ENCODE measurements around the gene SHISAL1.

Gene SHISAL1

GRCh38 chr22:44273175-44273574 is 39.6 kb downstream of the SHISAL1 start:
- no peak for ATAC-seq
- Mint-ChIP-seq H3K27ac (no peak overlapping the region), H3K4me3 (no peak overlapping the region)

DNA sequence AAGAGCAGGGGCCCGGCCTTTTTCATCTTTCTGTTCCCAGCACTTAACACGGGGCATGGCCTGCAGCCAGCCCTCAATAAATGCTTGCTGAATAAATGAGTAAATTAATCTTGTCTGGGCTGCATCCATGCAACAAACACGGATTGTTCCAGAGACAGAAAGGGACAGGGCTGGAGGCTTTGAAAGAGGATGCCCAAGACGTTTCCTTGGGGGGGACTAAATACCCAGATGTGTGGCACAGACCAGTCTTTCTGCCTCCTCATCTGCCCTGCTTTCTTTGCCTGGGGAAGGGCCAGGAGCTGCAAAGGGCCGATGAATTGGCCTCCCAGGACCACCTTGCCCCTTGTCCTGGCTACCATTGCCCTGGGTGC is 40.4 kb downstream of the SHISAL1 start:
- Mint-ChIP-seq H3K4me3 (no peak overlapping the region), H3K9me3 (no peaks in the 10 kb centered on the region), H3K27ac (no peak overlapping the region), H3K4me1 (peaks cover 7% of the 10 kb centered on the region), H3K36me3 (no peaks in the 10 kb centered on the region), H3K27me3 (peaks cover 28% of the 10 kb centered on the region)
- no peak for ATAC-seq

More at GRCh38 chr22:44273175-44273574, 39.6 kb downstream of the SHISAL1 start:
- H3K9me3 Mint-ChIP-seq, result no peaks in the 10 kb centered on the region
- no peaks in the 10 kb centered on the region for H3K36me3 Mint-ChIP-seq
- peaks cover 7% of the 10 kb centered on the region for H3K4me1 Mint-ChIP-seq
- peaks cover 22% of the 10 kb centered on the region for H3K27me3 Mint-ChIP-seq

GRCh38 chr22:44271732-44272400 is 40.9 kb downstream of the SHISAL1 start:
- Mint-ChIP-seq H3K36me3 (no peaks in the 10 kb centered on the region), H3K4me3 (no peak overlapping the region), H3K4me1 (peaks cover 7% of the 10 kb centered on the region), H3K9me3 (no peaks in the 10 kb centered on the region), H3K27me3 (peaks cover 25% of the 10 kb centered on the region), H3K27ac (no peak overlapping the region)
- no peak for ATAC-seq

GRCh38 chr22:44271010-44271500 is 41.7 kb downstream of the SHISAL1 start:
- H3K27ac Mint-ChIP-seq, result no peak overlapping the region

GRCh38 chr22:44270556-44270880 is 42.2 kb downstream of the SHISAL1 start:
- H3K36me3 Mint-ChIP-seq, result no peaks in the 10 kb centered on the region
- H3K4me1 Mint-ChIP-seq, result peaks cover 7% of the 10 kb centered on the region
- H3K27ac Mint-ChIP-seq, result no peak overlapping the region
- H3K27me3 Mint-ChIP-seq, result peaks cover 22% of the 10 kb centered on the region
- no peaks in the 10 kb centered on the region for H3K9me3 Mint-ChIP-seq
- ATAC-seq, result no peak
- H3K4me3 Mint-ChIP-seq, result no peak overlapping the region

More at GRCh38 chr22:44271010-44271500, 41.7 kb downstream of the SHISAL1 start:
- H3K9me3 Mint-ChIP-seq, result no peaks in the 10 kb centered on the region
- no peak overlapping the region for H3K4me3 Mint-ChIP-seq
- H3K4me1 Mint-ChIP-seq, result peaks cover 7% of the 10 kb centered on the region
- peaks cover 23% of the 10 kb centered on the region for H3K27me3 Mint-ChIP-seq
- ATAC-seq, result no peak
- no peaks in the 10 kb centered on the region for H3K36me3 Mint-ChIP-seq

GRCh38 chr22:44269757-44270555 is 42.8 kb downstream of the SHISAL1 start:
- H3K36me3 Mint-ChIP-seq, result no peaks in the 10 kb centered on the region
- H3K9me3 Mint-ChIP-seq, result no peaks in the 10 kb centered on the region
- no peak overlapping the region for H3K4me3 Mint-ChIP-seq
- no peak for ATAC-seq
- H3K27me3 Mint-ChIP-seq, result peaks cover 20% of the 10 kb centered on the region
- no peak overlapping the region for H3K27ac Mint-ChIP-seq
- peaks cover 7% of the 10 kb centered on the region for H3K4me1 Mint-ChIP-seq

- Mint-ChIP-seq H3K9me3 (no peaks in the 10 kb centered on the region), H3K36me3 (no peaks in the 10 kb centered on the region), H3K27ac (no peak overlapping the region), H3K27me3 (peaks cover 20% of the 10 kb centered on the region), H3K4me1 (peaks cover 7% of the 10 kb centered on the region), H3K4me3 (no peak overlapping the region)
- no peak for ATAC-seq
Observed at GRCh38 chr22:44269117-44269498, 43.6 kb downstream of the SHISAL1 start.

GRCh38 chr22:44268431-44269116 is 44.2 kb downstream of the SHISAL1 start:
- no peaks in the 10 kb centered on the region for H3K9me3 Mint-ChIP-seq
- no peak for ATAC-seq
- no peak overlapping the region for H3K4me3 Mint-ChIP-seq
- peaks cover 7% of the 10 kb centered on the region for H3K4me1 Mint-ChIP-seq
- H3K27me3 Mint-ChIP-seq, result peaks cover 20% of the 10 kb centered on the region
- no peak overlapping the region for H3K27ac Mint-ChIP-seq
- no peaks in the 10 kb centered on the region for H3K36me3 Mint-ChIP-seq

- Mint-ChIP-seq H3K9me3 (no peaks in the 10 kb centered on the region), H3K4me1 (peaks cover 1% of the 10 kb centered on the region)
- ATAC-seq, result no peak
Observed at GRCh38 chr22:44267856-44268255, 44.9 kb downstream of the SHISAL1 start.

DNA sequence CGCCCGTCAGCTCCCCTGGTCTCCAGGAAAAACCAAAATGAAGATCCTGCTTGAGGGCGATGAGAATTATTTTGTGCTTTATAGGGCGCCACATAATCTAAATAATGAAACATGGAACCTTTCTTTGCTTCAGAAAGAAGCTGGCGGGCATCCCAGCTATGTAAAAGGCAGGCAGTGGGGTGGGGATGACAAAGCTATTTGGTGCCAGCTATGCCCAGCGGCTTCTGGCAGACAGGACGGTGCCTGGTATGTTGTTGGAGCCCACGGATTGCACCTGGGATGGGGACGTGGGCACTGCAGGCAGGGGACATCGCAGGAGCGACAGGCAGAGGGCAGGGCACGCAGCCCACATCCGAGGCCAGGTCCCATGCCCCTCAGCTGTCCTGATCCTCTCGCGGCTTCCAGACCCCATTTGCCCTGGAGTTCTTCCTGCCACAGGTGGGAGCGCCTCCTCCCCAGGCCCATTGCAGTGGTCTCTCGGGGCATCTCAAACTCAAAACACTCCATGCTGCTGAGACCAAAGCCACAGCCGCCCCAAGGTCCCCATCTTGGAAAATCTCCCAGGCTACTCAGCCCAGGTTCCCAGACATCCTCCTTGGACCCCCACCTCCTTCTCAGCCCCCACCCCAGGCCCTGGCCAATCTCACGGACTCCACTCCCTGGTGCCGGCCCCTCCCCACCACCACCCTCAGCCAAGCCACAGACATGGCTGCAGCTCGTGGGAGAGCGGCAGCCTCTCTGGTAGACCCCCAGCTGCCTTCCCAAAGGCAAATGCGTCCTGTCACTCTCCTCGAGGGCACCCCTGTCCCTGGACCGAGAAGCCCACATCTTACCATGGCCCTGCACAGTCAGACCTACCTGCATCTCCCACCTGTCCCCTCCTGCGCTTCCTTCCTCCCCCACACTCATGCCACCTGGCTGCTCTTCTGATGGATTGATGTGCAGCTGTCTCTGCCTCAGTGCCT is 45.7 kb downstream of the SHISAL1 start:
- H3K4me1 Mint-ChIP-seq, result no peaks in the 10 kb centered on the region
- ATAC-seq, result no peak
- no peaks in the 10 kb centered on the region for H3K9me3 Mint-ChIP-seq
- H3K27ac Mint-ChIP-seq, result no peak overlapping the region
- no peak overlapping the region for H3K4me3 Mint-ChIP-seq
- H3K36me3 Mint-ChIP-seq, result no peaks in the 10 kb centered on the region
- H3K27me3 Mint-ChIP-seq, result peaks cover 20% of the 10 kb centered on the region

More at GRCh38 chr22:44267856-44268255, 44.9 kb downstream of the SHISAL1 start:
- H3K4me3 Mint-ChIP-seq, result no peak overlapping the region
- H3K36me3 Mint-ChIP-seq, result no peaks in the 10 kb centered on the region
- peaks cover 20% of the 10 kb centered on the region for H3K27me3 Mint-ChIP-seq
- no peak overlapping the region for H3K27ac Mint-ChIP-seq

GRCh38 chr22:44263547-44263946 is 49.2 kb downstream of the SHISAL1 start:
- Mint-ChIP-seq H3K4me1 (no peaks in the 10 kb centered on the region), H3K9me3 (no peaks in the 10 kb centered on the region)

DNA sequence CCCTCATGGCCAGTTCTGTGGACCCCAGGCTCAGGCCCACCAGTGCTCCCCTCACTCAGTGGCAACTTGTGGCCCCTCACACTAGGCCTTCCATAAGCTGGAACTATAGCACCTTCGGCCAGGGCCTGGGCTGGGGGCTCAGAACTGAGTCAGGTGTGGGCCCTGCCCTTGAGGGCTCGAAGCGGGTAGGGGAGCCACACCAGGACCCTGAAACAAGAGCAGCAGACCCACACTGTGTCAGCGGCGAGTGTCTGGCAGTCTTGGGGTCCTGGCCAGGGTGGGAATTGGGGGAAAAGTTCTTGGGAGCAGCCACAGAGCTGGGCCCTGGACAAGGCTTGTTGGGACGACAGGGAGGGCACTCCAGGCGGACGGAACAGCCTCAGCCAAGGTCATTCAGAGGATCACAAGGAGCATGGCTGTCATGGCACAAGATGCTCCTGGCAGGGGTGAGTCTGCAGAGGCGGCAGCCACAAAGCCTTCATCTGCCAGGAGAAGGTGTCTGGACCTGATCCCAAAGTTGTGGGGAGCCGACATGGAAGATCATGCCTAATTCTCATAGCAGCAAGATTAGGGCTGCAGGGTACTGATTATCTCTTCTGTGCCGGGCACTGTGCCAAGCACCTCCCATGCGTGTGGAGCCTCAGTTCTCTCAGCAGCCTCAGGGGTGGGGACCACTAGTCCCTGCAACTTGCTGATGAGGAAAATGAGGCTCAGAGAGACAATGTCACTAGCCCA is 50.7 kb downstream of the SHISAL1 start:
- Mint-ChIP-seq H3K9me3 (no peaks in the 10 kb centered on the region), H3K27me3 (peaks cover 12% of the 10 kb centered on the region), H3K27ac (no peak overlapping the region), H3K4me3 (no peak overlapping the region), H3K4me1 (no peaks in the 10 kb centered on the region), H3K36me3 (no peaks in the 10 kb centered on the region)
- no peak for ATAC-seq

More at GRCh38 chr22:44263547-44263946, 49.2 kb downstream of the SHISAL1 start:
- H3K36me3 Mint-ChIP-seq, result no peaks in the 10 kb centered on the region
- H3K27ac Mint-ChIP-seq, result no peak overlapping the region
- H3K4me3 Mint-ChIP-seq, result no peak overlapping the region
- ATAC-seq, result no peak
- peaks cover 20% of the 10 kb centered on the region for H3K27me3 Mint-ChIP-seq

DNA sequence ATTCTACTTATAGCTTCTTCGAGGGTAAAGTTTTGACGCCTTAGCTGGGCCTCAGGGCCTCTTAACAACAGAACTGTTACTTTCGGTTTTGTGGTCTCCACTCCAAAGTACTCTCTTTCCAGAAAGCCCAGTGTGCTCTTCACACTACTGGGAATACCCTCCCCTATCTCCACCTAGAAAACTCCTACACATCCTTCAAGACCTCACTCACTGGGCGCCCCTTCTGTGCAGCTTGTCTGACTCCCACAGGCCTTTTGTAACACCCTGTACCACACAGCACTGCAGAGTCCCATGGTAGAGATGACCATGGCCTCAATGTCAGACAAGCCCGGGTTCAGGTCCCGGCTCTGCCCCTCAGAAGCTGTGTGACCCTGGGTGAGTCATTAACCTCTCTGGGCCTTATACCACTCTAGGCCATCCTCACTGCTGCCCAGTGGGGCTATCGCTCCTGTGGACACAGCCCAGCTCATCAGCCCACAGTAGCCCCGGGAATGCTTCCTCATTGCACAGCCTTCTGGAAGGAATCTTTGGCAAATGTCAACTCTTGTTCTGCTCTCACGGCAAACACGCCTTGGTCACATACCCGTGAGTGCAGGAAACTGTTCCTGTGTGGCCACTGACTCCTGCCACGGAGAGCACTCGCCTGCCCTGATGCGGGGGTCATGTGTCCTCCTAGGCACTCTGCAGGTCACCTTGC is 51.4 kb downstream of the SHISAL1 start:
- no peak overlapping the region for H3K4me3 Mint-ChIP-seq
- H3K27ac Mint-ChIP-seq, result no peak overlapping the region
- H3K4me1 Mint-ChIP-seq, result no peaks in the 10 kb centered on the region
- no peaks in the 10 kb centered on the region for H3K36me3 Mint-ChIP-seq
- peaks cover 15% of the 10 kb centered on the region for H3K27me3 Mint-ChIP-seq
- no peak for ATAC-seq
- H3K9me3 Mint-ChIP-seq, result peaks cover 1% of the 10 kb centered on the region
